Cardiac muscle cell (in vitro differentiated cells and primary cell): ENCODE data around the gene TNS1. TPM values are rescaled to one million over a fixed set of nuclear protein-coding genes. Genes with fewer than 3 reads are reported as not detected.

ENCODE experiments used
- DNase-seq, 2 donors: peaks; one replicate each; pipeline versions ENCODE4 v3.0.0 to v3.0.0-alpha.2; 2010 to 2017; ENCODE audit warnings: low read depth in 1 of 2, low spot score in 1 of 2
- H3K27ac ChIP-seq: fragments of 200-600 bp; sonication (generic); 2 replicates; pipeline ENCODE4 v1.5.1; 2016
- H3K27me3 ChIP-seq: fragments of 200-600 bp; sonication (generic); 2 replicates; pipeline ENCODE4 v1.6.0; 2016; ENCODE audit warnings: control low read depth
- H3K36me3 ChIP-seq: fragments of 200-600 bp; sonication (generic); 2 replicates; pipeline ENCODE4 v1.5.1; 2016; ENCODE audit warnings: control low read depth
- H3K4me1 ChIP-seq: fragments of 200-600 bp; sonication (generic); 2 replicates; pipeline ENCODE4 v1.8.1; 2017; ENCODE audit warnings: low read depth, mild to moderate bottlenecking, mixed run types
- H3K4me3 ChIP-seq: fragments of 200-600 bp; sonication (generic); 2 replicates; pipeline ENCODE4 v1.5.1; 2016; ENCODE audit warnings: mild to moderate bottlenecking
- H3K9me3 ChIP-seq: fragments of 200-600 bp; sonication (generic); 2 replicates; pipeline ENCODE4 v1.5.1; 2017; ENCODE audit warnings: low read depth, mild to moderate bottlenecking, control low read depth
- polyA plus RNA-seq: library from polyadenylated mRNA; unstranded; fragments of >200 nt; fragmentation: Nextera tagmentation; extraction: Ambion mirVana; gene quantifications from 2 replicates; pipeline ENCODE4 v1.2.1, GENCODE V29; 2016
- total RNA-seq: library from RNA; depleted of rRNA; stranded (reverse); fragments of >200 nt; gene quantifications from 2 replicates; pipeline ENCODE4 v1.2.3, GENCODE V29; 2016
- TF ChIP-seq, protein P1 (sequence below): IDR thresholded peaks from 2 replicates; pipeline ENCODE4 v1.5.1; 2012; ENCODE audit warnings: low read depth, mild to moderate bottlenecking, low read length

TNS1 gene
- total and polyA plus RNA-seq, 2 experiments from 2014 or later, result 16.7 to 44.3 TPM

DNA sequence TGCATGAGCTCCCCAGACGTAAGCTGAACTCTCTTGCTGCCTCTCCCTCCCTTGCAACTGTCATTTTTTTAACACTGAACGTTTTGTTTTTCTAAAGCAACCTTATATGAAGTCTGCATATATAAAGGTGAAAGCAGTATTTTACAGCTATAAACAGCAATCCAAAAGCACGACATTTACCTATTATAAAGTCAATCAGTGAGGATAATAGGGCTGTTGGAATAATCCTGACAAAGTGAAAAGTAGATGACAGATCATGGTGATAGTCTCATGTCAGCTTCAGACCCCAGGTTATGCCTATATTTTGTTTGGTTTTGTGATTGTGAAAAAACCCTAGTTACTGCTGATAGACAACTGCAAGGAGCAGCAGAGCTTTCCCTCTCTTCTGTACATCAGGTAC, 195.8 kb downstream of the TNS1 start:
- peaks cover 14% of the 10 kb centered on the region for H3K36me3 ChIP-seq
- peaks cover 13% of the 10 kb centered on the region for H3K27me3 ChIP-seq

DNA sequence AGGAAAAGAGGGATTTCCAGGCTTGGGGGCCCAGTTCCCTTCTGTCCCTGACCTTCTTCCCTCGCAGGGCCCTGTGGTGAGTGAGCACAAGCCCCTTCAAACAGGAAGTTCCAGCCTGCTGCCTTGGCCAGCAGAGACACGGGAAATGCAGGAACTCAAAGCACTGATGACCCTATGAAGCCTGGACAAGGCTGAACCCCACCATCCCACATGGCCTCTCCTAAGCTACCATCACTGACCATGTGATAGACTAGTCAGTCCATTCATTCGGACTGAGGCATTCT, 196.4 kb downstream of the TNS1 start:
- H3K4me1 ChIP-seq, result peaks cover 6% of the 10 kb centered on the region
- no peaks in the 10 kb centered on the region for H3K9me3 ChIP-seq
- TF ChIP-seq, protein P1, sequence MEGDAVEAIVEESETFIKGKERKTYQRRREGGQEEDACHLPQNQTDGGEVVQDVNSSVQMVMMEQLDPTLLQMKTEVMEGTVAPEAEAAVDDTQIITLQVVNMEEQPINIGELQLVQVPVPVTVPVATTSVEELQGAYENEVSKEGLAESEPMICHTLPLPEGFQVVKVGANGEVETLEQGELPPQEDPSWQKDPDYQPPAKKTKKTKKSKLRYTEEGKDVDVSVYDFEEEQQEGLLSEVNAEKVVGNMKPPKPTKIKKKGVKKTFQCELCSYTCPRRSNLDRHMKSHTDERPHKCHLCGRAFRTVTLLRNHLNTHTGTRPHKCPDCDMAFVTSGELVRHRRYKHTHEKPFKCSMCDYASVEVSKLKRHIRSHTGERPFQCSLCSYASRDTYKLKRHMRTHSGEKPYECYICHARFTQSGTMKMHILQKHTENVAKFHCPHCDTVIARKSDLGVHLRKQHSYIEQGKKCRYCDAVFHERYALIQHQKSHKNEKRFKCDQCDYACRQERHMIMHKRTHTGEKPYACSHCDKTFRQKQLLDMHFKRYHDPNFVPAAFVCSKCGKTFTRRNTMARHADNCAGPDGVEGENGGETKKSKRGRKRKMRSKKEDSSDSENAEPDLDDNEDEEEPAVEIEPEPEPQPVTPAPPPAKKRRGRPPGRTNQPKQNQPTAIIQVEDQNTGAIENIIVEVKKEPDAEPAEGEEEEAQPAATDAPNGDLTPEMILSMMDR, result no peak
- peaks cover 13% of the 10 kb centered on the region for H3K27me3 ChIP-seq
- peaks cover 10% of the 10 kb centered on the region for H3K36me3 ChIP-seq
- no peak overlapping the region for H3K27ac ChIP-seq
- DNase-seq, result no peak
- H3K4me3 ChIP-seq, result no peak overlapping the region

More for the DNA sequence above, 195.8 kb downstream of the TNS1 start:
- no peak for DNase-seq
- no peak overlapping the region for H3K4me3 ChIP-seq
- H3K4me1 ChIP-seq, result peaks cover 6% of the 10 kb centered on the region
- H3K27ac ChIP-seq, result no peak overlapping the region
- H3K9me3 ChIP-seq, result no peaks in the 10 kb centered on the region
- TF ChIP-seq, protein P1, result no peak

DNA sequence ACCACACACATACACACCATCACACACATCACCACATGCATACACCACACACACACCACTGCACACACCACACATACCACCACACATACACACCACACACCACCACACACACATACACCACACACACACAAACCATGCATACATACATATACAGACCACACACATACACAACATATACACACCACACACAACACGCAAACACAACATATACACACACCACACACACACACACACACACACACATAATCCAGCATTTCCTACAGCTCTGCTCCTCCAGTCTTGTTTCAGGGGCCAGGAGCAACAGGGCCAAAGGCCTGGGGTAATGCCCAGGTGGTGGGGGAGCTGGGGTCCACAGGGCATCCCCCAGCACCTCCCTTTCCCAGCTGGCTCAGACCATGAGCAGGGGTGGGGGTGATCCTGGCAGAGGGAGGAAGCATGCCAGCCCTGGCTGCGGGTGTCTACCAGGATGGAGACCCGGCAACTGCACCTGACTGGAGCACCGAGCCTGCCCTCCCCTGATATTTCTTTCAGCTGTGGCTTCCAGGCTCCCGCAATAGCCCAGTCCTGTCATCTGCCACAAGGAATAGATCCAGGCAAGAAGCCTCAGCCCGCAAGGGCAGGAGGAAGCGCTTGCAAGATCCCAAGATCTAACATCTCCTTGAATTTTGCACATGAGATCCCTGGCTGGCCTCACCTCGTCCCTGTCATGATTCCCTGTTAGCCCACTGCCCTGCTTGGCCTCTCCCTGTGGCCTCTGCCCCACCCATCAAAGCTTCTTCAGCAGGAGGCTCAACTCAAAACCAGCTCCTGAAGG, 196.9 kb downstream of the TNS1 start:
- Histone ChIP-seq H3K27me3 (peaks cover 13% of the 10 kb centered on the region), H3K27ac (no peak overlapping the region), H3K36me3 (peaks cover 4% of the 10 kb centered on the region), H3K9me3 (no peaks in the 10 kb centered on the region), H3K4me1 (peaks cover 6% of the 10 kb centered on the region), H3K4me3 (no peak overlapping the region)
- no peak for DNase-seq
- TF ChIP-seq, protein P1, result no peak

DNA sequence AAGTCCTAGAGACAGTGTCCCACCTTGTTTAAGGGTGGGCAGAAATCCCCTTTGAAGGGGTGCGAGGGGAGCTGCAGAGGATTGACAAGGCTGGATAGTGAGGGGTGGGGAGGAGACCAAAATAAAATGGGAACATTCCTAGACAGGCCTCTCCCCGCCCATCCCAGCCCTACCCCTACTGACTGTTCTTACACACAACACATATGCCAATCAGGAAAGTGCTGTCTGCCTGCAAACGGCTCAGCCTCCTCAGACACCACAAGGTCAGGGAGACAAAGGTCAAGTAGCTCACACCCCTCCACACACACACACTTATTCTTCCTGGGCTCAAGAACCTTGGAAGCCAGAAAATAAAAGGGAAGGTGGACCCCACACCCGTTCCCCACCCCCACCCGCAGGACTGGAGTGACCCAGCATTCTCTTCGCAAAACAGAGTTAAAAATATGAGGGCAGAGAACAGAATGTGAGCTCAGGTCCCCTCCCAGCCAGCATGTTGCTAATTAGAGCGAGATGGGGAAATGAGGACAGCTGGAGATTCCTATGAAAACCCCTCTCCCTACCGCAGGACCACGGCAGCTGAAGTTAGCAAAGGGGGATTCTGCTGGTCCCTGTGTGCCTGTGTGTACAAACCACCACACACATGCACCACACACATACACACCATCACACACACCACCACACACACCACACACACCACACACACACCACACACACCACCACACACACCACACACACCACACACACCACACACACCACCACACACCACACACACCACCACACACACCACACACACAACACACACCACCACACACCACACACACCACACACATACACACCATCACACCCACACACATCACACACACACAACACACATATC, 197.8 kb downstream of the TNS1 start:
- no peak overlapping the region for H3K4me3 ChIP-seq
- DNase-seq, result no peak
- H3K27me3 ChIP-seq, result peaks cover 13% of the 10 kb centered on the region
- H3K36me3 ChIP-seq, result peaks cover 4% of the 10 kb centered on the region
- TF ChIP-seq, protein P1, result no peak
- peaks cover 6% of the 10 kb centered on the region for H3K4me1 ChIP-seq
- no peaks in the 10 kb centered on the region for H3K9me3 ChIP-seq
- H3K27ac ChIP-seq, result no peak overlapping the region

DNA sequence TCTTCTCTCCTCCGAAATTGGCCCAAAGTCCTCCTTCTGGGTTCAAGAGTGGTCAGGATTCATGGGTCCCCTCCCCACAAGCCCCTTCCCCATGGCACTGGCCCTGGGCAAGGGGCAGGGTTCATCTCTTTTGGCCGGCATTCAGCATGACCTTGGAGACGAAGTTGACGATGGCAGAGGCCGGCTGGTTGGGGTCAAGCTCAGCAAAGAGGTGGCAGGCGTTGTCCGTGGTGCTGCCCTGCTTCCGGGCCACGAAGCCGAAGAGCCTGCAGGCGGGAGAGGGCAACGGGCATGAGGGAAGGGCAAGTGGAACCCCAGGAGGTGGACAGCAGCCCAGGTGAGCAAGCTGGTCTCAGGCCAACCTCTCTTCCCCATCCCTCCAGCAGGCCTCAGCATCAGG, 198.5 kb downstream of the TNS1 start:
- Histone ChIP-seq H3K9me3 (no peaks in the 10 kb centered on the region), H3K4me3 (no peak overlapping the region), H3K27ac (no peak overlapping the region), H3K27me3 (peaks cover 13% of the 10 kb centered on the region), H3K4me1 (peaks cover 6% of the 10 kb centered on the region), H3K36me3 (peaks cover 4% of the 10 kb centered on the region)
- TF ChIP-seq, protein P1, result no peak
- DNase-seq, result peak in 1 of 2 donors; percentile 62
